GM21619 (cell line): ENCODE measurements around the gene PLEKHG5.
A peak's percentile ranks its signal among the peaks of the same experiment; 100 is the strongest.
"Not testable (repeated sequence)": the region's sequence is repeated elsewhere in the genome, so short reads cannot be mapped to it uniquely, and the experiment has no call there.

ENCODE experiments used
- ATAC-seq: cut with Tn5 transposase; IDR thresholded peaks from one replicate; pipeline ENCODE4 v1.9.1; 2021; ENCODE audit not compliant: unreplicated experiment

The PLEKHG5 gene

DNA sequence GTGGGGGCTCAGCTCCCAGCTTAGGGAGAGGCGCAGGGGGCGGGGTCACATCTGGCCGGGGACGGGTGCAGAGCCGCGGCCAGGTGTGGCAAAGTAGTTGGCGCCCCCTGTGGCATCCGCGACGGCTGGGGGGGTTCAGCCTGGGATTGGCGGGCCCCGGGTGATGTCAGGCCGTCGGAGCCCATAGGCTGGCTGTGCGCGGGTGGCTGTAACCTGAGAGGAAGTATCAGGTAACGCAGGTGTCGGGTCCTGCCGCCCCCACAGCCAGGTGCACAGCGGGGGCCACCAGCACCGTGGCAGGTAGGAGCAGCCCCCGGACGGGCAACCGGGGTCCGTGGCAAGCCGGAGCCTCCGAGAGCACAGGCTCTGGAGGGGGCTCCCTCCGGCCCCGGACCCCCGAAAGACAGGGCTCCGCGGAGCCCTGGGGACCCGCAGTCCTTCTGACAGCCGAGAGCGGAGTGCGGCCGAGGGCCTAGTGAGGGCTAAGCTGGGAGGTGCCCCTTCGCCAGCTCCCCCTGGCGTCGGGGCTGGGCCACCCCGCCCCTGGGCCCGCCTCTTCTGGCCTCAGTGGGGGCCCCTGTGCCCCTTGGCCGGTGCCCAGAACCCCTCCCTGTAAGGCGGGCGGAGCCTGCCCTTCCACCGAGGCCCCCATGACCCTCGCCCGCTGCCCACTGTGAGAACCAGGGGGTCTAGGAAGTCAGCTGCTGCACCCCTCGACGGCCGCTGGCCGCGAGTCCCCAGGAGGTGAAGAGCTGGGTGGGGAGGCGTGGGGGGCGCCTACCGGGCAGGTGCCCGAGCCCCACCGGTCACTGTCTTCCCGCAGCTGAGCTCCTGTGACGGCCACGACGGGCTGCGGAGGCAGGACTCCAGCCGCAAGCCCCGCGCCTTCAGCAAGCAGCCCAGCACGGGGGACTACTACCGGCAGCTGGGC, 43.4 kb downstream of the PLEKHG5 start:
- no peak for ATAC-seq

DNA sequence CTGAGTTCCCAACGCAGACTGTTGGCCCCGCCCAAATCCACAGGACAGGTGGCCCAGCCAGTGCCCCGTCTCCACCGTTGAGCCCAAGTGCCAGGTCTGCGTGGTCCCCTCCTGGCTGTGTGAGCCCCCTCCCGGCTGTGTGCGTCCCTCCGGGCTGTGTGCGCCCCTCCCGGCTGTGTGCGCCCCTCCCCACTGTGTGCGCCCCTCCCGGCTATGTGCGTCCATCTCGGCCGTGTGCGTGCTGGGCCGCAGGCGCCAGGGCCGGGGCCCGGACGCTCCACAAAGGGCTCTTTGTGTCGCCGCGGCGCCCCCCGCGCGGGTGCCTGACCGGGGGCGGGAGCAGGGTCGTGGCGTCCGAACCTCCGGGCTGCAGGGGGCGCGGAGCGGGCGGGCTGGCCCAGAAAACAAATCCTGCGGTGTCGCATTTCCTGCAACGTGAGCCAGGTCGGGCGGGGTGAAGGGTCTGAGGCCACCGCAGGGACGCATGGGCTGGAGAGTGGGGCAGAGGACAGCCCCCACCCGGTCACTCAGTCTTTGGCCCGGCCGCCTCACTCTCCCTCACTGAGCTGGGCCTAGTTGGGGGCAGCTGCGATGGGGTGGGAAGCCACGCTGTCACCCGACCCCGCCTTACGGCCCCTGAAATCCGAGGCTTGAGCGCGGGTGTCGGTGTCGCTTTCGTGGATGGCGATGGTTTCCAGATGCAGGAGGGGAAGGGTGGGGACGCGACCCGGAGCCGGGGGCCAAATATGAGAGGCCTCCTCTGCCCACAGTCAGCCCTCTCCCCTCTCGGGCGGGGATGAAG, 44.2 kb downstream of the PLEKHG5 start:
- no peak for ATAC-seq

DNA sequence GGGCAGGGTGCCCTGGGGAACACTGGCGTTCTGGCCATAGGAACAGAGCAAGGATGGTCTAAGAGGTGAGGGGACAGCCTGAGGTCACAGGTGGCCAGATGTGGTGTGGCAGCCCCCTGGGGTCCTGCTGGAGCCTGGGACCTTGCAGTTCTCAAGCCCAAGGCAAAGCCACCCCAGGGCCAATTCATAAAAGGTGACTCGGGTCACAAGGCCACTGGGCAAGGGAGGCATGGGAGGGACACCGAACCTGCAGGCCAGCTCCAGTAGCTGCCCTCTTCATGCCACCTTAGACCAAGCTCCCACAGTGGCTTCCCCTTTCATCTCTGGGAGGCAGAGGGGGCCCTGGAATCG, 44.8 kb downstream of the PLEKHG5 start:
- no peak for ATAC-seq

DNA sequence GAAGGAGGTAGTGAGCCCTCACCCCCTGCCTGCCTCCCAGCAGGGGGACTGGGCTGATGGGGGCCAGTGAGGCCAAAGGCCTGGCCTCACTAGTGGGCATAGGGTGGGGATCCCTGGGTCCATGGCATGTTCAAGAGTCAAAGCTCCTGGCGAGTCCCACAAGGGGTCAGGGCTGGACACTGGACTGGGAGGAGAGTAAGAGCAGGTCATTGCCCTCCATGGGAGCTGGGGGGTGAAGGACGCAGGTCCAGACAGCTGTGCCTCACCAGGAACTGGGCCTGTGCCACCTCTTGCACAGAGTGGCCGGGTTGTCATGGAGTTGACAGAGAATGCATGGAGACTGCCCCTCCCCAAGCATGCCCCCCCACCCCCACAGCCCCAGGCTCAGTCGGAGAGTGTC, 45.5 kb downstream of the PLEKHG5 start:
- not testable (repeated sequence) for ATAC-seq

DNA sequence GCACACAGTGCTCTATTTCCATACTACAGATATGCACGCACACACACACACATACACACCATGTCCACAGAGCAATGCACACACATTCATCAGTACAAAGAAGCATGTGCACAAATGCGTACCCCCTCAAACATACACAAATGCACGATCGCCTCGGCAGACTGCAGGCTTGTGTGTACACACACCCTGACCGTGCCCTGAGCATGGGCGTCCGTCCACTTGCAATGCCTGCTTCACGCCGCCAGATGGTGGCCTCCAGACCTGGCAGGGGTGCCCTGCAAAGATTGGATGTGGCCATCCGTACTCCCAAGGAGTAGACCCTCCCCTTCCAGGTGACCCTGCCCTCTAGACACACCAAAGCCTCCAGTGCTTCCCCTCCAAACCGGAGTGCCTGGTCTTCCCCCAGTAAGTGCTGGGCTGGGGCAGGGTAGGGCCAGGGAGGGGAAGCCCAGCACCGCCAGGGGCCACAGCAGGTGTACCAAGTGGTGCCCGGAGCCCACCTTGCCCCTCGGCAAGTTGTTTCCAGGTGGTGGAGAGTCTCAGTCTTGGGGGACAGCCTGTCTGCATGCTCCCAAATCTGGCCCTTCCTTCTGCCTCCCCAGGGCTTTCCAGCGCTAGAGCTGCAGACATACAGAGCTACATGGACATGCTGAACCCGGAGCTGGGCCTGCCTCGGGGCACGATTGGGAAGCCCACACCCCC, 46.3 kb downstream of the PLEKHG5 start:
- ATAC-seq = no peak

DNA sequence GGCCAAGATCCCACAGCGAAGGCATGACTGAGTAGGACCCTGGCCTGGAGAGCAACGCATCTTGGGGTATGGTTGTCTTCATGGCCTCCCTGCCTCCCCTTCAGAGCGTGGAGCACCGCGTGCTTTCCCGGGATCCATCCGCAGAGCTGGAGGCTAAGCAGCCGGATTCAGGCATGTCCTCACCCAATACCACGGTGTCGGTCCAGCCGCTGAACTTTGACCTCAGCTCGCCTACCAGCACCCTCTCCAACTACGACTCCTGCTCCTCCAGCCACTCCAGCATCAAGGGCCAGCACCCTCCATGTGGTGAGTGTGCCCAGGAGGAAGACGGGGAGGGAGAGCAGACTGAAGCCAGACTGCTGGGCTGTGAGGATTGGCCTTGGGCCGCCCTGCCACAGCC, 47.1 kb downstream of the PLEKHG5 start:
- ATAC-seq = no peak

DNA sequence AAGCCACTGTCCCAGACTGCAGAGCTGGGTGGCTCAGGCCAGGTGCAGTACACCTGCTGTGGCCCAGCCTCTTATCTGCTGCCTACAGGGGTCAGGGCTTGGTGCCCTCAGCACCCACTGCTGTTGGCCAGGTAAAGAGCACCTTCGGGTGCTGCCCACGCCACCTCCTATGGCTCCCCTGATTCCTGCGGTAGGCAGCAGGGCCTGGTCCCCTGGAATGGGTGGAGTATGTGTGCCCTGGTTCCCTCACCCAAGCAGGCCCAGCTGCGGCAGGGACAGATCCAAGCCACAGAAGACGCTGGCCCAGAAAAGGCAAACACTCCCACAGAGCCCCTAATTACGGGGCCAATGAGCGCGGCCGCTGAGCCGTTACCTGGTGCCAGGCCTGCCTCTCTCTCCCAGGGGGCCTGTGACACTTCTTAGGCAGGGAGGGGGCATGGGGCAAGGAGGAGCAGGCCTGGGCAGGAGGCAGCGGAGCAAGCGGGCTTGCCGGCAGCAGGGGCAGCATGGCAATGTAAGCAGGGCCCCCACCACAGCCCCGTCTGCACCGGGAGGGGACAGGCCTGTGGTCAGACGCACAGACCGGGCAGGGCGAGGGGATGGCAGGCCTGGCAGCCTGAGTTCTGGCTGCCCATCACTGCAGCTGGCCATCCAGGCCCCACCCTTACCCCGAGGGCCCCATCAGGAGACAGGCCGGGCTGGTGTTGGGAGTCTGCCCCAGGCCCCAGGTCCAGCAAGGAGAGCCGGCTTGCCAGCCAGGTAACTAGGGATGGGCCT, 47.9 kb downstream of the PLEKHG5 start:
- no peak for ATAC-seq

DNA sequence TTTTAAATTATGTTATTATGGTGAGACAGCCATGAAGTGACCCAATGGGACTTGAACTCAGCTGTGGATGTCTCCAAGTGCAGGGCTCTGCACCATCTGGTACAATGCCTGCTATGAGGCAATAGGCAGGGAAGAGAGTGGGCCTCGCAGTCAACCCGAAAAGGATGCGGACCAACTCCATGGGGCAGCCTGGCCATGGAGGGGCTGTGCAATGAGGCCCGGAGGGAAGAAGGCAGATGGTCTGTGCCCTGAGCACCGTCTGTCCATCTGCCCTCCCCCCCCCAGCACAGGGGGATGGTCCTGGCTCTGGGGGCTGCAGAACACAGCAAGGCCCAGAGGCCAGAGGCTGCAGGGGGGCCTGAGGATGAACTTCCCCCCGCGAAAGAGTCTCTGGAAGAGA, 49.9 kb downstream of the PLEKHG5 start:
- ATAC-seq = no peak

DNA sequence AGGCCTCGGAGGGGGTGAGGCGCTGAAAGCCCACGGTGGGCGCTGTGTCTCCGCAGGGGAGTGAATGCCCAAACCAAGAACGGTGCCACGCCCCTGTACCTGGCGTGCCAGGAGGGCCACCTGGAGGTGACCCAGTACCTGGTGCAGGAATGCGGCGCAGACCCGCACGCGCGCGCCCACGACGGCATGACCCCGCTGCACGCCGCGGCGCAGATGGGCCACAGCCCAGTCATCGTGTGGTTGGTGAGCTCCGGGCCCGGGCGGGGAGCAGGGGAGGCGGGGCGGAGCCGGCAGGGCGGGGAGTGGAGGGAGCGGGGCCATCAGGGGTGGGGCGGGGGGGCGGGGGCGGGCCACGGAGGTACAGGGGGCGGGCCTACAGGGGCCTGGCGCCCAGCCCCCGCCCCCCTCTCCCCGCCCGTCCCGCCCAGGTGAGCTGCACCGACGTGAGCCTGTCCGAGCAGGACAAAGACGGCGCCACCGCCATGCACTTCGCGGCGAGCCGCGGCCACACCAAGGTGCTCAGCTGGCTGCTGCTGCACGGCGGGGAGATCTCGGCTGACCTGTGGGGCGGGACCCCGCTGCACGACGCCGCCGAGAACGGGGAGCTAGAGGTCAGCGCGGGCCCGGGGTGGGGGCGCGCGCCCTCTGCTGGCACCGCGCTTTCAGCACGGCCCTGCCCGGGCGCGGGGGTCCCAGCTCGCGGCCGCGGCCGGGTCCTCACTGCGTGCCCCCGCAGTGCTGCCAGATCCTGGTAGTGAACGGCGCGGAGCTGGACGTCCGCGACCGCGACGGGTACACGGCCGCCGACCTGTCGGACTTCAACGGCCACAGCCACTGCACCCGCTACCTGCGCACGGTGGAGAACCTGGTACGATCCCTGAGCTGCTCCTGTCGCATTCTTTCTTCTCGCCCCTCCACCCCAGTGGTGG, 51.0 kb downstream of the PLEKHG5 start:
- ATAC-seq = peak; percentile 64

DNA sequence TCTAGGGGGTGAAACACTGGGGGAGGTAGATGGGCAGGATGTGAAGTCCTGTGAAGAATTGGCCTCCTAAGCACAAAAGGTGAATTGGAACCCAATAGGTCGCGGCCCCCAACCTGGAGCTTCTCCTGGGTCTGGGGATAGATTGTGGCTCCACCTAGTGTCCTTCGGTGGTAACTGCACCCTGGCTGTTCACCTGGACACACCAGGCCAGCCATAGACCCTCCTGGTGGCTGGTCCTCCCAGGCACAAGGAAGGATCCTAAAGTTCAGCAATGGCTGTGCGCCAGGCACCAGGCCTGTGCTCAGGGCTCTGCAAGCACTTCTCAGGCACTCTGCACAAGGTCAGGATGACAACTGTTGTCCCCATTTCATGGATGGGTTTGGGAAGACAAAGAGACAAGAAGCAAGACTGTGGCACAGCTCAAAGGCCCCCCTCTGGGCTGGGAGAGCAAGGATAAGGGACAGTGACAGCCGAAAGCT, 53.4 kb downstream of the PLEKHG5 start:
- no peak for ATAC-seq

DNA sequence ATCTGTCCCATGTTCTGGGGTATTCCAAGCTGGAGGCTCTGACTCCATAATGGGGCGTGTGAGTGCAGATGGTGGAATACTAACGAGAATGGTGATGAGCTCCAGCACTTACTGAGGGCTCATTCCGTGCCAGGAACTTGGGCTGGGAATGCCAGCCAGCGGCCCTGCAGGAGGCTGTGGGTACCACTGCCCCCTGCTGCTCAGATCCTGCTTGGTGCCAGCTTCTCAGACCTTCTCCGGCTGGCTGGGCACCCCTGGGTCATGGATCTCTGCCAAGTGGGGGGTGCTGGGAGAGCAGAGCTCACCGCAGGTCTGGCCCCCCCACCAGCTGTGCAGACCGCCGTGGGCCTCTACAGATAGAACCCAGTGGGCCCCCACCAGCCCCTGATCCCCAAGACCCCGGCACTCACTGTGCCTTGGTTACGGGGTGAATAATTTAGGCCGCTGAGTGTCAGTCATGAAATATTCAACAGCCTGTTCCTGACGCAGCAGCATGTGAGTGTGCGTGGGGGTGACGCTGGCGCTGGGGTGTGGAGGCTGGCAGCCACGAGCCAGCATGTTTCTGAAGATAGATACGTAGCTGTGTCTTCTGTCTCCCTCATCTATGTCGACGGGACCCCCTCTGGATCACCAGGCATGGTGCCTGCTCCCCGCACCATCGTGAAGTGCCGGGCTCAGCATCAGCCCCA, 54.3 kb downstream of the PLEKHG5 start:
- ATAC-seq = not testable (repeated sequence)

DNA sequence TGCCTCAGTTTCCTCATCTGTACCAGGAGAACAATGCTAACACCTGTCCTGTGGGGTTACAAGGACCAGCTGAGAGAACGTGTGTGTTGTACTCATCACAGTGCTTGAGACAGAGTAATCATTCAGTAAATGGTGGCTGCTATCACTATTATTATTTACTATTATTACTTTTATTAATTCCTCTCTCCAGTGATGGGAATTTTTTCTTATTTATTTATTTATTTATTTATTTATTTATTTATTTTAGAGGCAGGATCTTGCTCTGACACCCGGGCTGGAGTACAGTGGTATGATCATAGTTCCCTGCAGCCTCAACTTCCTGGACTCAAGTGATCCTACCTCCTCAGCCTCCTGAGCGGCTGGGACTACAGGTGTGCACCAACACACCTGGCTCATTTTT, 55.2 kb downstream of the PLEKHG5 start:
- ATAC-seq = not testable (repeated sequence)

DNA sequence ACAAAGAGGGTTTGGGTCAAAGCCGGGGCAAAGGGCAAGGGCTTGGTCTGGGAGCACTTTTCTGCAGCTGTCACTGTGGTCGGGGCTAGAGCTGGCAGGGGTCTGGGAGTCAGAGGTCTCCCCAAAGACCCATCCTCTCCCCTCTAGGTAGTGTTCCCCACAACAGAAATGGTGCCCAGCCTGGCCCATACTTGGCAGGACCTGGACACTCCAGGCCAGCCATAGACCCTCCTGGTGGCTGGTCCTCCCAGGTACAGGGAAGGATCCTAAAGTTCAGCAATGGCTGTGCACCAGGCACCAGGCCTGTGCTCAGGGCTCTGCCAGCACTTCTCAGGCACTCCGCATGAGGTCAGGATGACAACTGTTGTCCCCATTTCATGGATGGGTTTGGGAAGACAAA, 55.9 kb downstream of the PLEKHG5 start:
- no peak for ATAC-seq

DNA sequence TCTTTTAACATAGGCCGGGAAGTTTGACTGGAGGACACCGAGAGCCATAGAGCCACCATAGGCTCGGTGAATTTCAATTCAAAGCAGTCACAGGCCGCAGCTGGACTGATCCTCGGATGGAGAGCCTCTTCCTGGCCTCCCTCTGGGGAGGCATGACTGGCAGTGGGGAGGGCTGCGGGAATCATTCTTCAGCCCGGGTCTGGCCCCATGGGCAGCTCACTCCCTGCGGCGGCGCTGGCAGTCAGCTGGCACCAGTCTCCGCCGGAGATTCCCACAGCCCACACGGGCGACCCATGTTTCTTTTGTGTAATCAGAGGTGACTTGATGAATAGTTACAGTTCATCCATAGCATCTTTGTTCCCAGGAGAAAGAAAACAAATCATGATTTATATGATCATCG, 56.3 kb downstream of the PLEKHG5 start:
- no peak for ATAC-seq

DNA sequence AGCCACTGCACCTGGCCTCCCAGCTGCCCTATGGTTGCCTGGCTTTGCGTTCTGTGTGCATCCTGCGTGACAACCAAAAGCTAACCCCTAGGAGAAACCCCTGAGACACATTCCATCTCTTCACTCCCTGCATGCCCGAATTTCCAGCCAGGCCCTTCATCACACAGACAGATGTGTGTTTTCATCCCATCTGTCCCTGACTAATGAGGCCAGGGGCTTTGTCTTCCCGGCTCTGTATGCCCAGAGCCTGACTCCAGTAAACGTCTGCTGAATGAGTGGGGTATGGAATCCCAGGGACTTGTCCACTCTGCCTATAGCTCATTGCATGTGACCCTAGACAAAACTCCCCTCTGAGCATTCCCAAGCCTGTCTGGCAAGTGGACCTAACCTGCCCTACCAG, 57.3 kb downstream of the PLEKHG5 start:
- ATAC-seq = no peak

DNA sequence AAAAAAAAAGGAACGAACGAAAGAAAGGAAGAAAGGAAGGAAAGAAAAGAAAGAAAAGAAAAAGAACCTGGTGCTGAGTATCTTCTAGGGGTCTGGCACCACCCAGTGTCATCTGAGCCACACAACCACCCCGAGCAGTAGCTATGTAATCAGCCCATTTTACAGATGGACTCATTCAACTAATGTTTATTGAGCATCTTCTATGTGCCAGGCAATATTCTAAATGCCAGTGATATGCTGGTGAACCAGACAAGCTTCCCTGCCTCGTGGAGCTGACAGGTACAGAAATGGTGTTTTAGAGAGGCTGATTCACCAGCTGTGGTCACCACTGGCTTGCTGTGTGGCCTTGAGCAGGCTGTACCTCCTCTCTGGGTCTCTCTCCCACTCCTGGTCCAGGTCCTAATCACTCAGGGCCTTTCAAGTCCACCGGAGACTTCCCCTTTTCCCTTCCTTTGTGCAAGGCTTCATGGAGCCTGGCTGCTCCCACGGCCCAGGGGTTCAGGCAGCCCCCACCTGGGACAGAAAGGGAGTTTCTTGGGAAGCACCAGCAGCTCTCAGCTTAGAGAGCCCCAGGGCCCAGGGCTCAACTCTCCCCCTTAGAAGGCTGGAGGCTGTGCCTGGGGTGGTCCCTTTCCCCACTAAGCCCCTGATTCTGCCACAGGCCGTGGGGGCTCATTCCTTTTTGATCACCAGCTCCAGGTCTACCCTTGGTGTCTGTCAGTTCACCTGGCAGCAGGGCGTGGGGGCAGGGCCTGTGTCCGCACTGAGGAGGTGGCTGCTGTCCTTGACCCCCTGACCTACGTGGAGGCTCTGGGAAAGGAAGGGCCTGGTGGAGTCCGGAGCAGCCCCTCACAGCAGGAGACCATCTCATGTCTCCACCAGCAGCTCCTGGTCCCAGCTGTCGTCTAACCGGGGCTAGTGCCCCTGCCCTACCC, 59.6 kb downstream of the PLEKHG5 start:
- not testable (repeated sequence) for ATAC-seq

DNA sequence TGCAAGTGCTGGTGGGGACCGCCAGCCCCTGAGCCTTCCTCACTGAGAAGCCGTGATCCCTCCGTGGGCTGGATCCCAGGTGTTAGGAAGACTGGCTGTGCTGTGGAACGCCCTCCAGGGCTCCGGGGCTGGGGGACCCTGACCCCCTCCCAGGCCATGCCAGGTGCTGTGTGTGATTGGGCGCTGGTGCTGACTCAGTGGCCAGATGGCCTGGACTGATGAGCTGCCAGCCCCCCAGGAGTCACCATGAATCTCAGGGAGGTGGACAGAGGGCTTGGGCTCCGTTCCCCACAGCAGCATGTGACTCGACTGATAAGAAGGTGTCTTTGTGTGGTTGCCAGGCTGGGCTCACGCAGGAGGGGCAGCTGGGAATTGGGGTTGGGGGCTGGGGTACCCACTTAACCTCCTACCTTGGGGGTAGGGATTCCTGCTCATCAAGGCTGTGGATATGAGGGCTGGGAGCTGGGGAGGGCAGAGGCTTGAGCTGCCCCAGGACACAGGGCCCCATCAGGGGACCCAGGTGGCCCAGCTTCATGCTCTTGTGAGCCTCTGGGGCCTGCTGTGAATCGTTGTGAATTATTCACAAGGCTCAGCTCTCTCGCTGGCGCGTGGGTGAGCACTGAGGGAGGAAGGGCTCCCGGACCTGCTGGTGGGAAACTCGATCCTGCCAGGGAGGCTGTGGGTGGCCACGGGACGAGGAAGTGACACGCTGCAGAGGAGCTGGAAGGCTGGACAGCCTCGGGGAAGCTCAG, 61.6 kb downstream of the PLEKHG5 start:
- ATAC-seq = not testable (repeated sequence)
